ENCODE data around the gene MPC2.

Gene MPC2

DNA sequence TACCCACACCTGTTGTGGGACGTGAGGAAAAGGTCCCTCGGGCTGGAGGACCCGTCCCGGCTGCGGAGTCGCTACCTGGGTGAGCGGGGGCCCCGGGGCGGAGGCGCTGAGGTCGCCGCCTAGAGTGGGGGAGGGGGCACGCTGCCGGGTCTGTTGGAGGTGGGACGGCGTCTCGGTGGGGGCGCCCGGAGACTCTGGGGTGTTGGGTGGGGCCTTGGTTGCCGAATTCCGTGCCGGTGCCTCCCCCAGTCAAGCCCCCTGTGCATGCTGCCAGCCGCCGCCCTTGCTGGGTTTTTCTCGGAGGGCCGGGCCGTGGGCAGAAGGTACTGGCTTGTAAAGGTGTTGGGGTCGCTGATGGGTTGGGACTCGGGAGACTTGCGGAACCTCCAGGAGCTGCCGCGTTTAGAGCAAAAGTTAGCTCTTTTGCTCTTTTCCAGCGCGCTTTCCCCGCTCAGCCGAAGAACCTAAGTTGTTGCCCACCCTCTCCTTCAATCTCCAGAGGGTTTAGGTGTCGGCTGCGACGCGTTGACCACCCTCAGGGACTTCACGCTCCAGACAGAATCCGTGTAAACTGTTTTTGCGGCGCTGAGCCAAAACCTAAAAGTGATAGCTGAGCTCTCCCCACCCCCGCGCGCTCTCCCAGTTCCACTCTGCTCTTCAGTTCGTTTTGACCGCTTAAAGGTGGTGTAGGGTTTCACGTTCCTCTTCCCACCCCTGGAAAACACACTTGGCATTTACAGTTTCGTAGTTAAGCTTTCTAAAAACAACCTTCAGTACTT, at the start of gene MPC2:
Gene MPC2 (minus strand): TSS at position 143 of the 779 bp plus-strand sequence. CDS start 1,231 bp downstream, outside the sequence.
- DNase-seq, result peak; percentile 63

DNA sequence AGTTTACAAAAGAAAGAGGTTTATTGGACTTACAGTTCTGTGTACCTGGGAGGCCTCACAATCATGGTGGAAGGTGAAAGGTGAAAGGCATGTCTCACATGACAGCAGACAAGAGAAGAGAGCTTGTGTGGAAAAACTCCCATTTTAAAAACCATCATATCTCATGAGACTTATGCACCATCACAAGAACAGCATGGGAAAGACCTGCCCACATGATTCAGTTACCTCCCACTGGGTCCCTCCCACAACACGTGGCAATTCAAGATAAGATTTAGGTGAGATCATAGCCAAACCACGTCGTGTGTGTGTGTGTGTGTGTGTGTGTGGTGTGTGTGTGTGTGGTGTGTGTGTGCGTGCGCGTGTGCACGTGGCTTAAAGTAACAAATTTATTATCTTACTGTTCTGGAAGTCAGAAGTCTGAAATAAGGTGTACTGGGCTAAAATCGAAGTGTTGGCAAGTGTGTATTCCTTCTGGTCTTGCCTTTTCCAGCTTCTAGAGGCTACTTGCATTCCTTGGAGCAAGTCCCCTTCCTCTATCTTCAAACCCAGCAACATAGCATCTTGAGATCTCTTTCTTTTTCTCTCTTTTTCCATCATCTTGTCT, 48.1 kb upstream of the MPC2 start:
- DNase-seq, result peak; percentile 4

DNA sequence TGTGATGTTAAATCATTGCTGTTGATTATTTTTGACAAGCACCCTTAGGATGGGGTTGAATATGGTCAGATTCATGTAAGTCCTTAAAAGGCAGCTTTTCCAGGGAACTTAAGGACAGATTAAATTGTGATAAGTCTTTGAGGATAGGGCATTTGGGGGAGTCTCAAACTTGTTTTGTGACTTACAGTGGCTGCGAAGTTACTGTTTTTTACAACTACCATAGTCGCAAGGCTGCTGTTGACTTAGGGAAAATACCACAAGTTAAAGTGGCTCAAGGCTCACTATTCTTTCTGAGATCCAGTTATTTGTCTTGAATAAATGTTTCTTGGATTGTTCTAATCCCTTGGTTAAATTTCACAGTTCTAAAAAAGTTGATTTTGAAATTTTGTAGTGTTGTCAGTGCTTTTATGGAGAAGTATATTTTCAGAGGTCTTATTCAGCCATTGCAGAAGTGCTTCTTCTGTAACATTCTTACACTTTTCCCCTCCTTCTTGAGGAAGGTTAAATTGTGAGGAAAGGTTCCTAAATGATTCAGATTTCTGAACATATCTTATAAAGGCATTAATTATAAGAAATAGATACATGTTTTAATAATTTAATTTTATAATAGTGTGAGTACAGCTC, 47.0 kb upstream of the MPC2 start:
- no peak for DNase-seq

DNA sequence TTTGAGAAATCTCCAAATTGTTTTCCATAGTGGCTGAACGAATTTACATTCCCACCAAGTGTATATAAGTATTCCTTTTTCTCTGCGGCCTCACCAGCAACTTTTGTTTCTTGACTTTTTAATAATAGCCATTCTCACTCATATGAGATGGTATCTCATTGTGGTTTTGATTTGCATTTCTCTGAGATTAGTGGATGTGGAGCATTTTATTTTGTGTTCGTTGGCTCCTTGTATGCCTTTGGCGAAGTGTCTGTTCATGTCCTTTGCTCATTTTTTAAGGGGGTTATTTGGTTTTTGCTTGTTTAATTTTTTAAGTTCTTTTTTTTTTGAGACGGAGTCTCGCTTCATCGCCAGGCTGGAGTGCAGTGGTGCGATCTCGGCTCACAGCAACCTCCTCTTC, 45.1 kb upstream of the MPC2 start:
- no peak for DNase-seq

DNA sequence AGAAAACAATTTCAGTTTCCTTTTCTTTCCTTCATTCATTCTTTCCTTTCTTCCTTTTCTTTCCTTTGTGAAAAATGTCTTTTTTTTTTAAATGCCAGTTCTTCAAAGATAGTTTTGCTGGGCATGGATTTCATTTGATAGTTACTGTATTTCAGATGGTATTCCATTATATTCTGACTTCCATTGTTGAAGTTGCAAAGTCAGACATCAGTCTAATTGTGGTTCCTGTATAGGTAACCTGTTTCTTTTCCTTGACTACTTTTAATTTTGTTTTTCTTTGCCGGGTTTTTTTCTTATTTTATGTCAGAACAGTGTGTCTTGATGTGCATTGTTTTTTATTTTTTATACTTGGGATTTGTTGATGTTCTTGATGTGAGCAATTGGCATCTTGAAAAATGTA, 40.4 kb upstream of the MPC2 start:
- no peak for DNase-seq

DNA sequence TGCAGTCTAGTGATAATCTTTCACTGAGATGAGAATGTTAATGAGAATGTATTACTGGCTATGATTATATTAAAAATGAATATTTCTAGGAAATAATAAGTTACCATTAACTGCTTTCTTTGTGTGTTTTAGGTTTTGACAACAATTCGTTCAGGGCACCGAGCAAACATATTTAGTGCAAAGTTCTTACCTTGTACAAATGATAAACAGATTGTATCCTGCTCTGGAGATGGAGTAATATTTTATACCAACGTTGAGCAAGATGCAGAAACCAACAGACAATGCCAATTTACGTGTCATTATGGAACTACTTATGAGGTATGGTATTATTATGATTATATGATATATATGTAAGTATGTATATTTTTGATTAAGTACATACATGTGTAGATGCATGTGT, 37.8 kb upstream of the MPC2 start:
- no peak for DNase-seq

DNA sequence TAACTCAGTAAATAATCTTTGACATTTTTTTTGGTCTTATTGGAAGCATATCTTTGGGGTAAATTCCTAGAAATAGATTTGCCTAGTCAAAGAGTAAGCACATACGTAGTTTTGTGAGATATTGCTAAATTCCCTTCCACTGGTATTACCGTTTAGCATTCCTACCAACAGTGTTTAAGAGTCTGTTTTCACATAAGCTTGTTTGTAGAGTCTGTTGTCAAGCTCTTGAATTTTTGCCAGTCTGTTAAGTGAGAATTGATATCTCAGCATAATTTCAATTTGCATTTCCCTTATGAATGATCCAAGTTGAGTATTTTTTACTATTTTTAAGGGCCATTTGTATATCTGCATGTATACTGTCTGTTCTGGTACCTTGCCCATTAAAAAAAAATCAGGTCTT, 37.0 kb upstream of the MPC2 start:
- no peak for DNase-seq

DNA sequence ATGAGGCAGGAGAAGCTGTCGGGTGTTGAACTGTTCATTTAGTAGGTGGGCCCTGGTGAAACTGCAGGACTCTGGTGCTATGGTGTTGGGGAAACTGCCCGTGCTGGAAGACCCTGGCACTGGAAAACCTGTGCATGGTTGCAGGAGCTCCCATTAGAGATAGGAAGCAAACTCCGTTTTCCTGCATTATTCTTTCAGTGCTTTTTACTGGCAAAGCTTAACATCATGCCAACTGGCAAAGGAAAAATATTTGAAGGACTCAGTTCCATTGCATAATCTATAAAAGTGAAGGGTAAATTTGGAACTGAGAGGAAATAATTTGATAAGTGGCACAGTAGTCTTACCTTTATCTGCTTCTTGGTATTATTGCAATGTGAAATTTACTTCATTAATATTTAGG, 31.7 kb upstream of the MPC2 start:
- no peak for DNase-seq

DNA sequence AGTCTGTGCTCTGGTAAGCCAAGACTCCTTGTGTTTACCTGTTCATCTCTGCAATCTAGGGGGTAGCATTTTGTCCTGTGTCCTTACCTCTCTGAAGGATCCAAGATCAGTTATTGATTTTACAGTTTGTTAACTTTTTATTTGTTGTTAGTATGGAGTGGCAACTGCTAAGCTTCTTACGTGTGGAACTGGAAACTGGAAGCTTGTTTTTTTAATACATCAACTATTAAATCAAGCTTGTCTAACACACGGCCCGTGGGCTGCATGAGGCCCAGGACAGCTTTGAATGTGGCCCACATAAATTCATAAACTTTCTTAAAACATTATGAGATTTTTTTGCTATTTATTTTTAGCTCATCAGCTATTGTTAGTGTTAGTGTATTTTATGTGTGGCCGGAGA, 29.2 kb upstream of the MPC2 start:
- no peak for DNase-seq

DNA sequence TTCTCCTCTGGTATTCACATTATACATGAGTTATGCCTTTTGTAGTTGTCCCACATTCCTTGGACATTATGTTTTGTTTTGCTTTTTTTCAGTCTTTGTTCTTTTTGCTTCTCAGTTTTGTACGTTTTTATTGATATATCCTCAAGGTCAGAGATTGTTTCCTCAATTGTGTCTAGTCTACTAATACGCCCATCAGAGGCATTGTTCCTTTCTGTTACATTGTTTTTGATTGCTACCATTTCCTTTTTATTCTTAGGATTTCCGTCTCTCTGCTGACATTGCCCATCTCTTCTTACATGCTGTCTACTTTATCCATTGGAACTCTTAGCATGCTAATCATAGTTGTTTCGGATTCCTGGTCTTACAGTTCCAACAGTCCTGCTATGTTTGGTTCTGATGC, 27.8 kb upstream of the MPC2 start:
- no peak for DNase-seq

DNA sequence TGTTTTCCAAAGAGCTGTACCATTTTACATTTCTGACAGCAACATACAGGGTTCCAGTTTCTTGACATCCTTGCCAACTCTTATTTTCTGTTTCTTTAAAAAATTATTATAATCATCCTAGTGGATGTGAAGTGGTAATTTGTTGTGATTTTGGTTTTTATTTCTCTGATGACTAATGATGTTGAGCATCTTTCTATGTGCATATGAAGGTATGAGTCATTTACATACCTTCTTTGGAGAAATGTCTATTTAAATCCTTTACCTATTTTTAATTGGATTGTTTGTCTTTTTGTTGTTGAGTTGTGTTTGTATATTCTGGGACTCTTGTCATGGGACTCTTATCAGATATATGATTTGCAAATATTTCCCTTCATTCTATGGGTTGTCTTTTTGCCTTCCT, 20.8 kb upstream of the MPC2 start:
- no peak for DNase-seq

DNA sequence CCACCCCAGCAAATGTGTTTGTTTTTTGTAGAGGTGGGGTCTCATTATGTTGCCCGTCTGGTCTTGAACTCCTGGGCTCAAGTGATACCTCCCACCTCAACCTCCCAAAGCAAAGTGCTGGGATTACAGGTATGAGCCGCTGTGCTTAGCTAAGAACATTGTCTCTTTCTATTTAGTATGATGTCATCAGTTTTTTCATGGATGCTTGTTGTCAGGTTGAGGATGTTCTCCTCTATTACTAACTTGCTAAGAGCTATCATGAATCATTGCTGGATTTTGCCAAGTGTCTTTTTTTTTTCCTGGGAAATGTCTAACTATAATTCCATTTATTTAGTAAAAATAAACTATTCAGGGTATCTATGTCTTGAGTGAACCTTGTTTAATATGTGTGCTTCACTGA, 19.0 kb upstream of the MPC2 start:
- DNase-seq, result no peak

DNA sequence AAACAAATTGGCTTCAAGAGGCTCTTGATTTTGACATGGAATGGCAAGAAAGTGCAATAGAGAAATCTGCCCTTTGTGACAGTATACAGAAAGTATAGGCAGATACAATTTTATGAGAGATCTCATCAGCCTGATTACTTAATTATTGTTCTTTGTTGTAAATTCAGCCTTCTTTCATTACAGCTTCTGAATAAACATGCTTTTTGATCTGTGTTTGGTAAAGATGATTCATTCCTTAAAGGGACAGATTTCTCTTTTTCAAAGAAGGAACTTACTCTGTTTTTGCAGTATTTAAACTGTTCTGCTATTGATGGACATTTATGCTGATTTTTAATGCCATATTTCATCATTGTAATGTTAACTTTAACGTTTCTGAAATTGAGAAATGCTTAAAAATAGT, 13.7 kb upstream of the MPC2 start:
- DNase-seq, result no peak

DNA sequence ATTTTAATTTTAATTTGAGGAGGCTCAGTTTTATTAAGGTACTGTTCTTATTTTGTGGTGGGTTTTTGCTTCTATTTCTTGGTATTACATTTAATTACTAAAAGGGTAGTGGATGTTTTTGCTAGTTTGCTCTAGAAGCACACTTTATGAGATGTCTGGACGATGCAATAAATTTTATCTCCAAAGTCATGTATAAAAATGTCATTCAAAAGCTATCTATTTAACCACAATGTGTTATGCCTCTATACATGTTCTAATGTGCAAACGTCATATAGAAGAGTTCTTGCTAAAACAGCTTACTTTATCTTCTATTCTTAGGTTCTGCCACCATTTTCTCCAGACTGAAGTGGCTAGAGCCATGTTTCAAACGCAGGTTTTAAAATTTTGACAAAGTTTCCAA, 12.9 kb upstream of the MPC2 start:
- no peak for DNase-seq

DNA sequence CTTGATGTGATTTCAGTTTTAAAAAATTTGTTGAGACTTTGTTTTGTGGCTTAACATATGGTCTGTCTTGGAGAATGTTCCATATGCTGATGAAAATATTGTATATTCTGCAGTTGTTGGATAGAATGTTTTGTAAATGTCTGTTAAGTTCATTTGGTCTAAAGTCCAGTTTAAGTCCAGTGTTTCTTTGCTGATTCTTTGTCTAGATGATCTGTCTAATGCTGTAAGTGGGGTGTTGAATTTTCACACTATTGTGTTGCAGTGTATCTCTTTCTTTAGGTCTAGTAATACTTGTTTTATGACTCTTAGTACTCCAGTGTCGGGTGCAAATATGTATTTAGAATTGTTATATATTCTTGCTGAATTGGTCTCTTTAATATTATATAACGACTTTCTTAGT, 10.9 kb upstream of the MPC2 start:
- DNase-seq, result no peak

DNA sequence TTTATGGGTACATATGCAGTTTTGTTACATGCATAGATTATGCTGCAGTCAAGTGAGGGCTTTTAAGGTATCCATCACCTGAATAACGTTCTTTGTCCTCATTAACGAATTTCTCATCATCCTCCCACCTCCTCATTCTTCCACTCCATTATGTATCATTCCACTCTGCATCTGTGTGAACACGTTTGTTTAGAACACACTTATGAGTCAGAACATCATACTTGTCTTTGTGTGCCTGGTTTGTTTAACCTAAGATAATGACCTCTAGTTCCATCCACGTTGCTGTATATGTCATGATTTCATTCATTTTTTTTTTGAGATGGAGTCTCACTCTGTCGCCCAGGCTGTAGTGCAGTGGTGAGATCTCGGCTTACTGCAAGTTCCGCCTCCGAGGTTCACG, 6.7 kb upstream of the MPC2 start:
- no peak for DNase-seq

DNA sequence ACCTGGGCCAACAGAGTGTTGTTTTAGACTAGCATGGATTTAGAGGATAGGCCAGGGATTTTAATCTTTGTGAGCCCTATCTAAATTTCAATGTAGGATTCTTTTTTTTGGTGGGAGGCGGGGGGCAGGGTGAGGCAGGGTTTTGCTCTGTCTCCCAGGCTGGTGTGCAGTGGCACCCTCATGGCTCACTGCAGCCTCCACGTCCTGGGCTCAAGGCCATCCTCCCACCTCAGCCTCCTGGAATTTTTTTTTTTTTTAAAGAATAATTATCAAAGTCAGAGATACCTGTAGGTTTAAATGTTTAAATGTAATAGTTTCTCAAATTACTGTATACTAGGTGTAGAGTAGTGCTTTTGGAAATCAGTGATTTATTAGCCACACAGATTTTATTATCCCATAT, 3.4 kb upstream of the MPC2 start:
- DNase-seq, result no peak

DNA sequence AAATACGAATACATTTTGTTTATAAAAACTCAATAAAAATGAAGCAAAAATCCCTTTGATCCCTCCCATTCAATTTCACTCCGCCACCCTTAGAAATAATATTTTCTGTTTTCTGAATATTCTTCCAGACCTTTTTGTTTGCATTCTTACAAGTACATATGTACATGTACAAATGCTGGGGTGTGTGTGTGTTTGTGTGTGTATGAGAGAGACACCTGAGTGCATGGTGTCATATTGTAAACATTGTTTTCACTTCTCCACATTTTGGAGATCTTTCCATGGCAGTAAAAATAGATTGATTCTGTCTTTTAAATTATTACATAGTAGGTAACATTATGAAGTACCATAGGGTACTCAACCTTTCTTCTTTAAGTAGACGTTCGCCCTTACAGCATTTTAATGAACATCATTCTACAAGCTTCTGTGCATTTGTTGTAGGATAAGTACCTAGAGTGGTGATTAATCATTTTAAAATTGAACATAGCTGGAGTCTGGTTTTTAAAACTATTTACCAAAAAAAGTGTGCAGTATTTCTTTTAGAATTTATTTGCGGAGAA, 1.3 kb upstream of the MPC2 start:
- no peak for DNase-seq

DNA sequence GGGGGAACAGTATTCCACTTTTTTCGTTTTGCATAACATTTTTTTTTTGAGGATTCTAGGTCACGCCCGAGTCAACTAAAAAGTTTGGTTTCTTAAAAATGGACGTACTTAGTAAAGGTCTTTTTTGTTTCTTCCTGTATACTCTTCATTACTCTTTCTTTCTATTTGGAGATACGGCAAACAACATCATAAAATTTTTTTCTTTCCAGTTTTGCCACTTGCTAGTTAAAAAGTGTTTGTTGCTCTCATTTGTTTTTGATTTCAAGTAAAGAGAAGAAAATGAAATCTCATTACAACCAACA, 788 bp upstream of the MPC2 start:
- DNase-seq, result no peak

DNA sequence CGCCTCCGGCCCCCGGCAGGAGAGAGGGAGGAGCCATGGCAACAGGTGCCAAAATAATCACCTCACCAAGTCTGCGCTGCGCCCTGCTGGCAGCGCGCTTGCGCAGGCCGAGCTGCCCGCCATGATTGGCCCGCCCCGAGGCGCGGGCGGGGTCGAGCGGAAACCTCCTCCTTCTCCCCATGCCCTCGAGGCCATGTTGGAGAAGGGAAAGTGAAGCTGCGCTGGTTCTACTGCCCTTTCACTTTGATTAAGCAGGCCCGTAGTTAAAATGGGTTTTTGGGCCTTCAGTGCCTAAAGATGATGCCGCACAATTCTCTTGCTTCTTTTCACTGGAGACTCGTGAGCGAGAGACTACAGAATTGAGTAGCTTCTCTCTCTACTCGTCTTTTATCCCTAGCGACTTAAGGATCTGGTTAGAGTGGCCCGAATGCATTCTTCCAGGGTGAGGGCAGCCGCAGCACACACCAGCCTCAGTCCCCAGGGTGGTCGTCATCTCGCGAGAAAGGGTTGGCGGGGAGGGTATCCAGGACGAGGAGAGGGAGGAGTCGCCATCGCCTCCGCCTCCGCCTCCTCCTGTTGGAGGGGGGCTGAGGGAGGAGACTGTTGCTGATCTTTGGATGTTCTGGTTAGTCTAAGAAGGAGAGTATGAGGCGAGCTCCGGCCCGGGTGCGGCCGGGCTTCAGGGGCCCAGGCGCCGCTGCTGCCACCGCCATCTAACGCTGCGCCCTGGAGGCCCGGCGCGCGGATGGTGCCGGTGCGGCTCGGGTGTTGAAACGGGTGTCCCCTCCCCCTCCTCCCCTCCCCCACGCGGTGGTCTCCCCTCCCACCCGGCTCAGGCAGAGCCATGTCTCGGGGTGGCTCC, 573 bp downstream of the MPC2 start, which contains the start of gene DCAF6:
Gene DCAF6 (plus strand): TSS at position 616 of the 862 bp plus-strand sequence. CDS start 229 bp downstream, at position 845.
- peak; percentile 97 for DNase-seq

DNA sequence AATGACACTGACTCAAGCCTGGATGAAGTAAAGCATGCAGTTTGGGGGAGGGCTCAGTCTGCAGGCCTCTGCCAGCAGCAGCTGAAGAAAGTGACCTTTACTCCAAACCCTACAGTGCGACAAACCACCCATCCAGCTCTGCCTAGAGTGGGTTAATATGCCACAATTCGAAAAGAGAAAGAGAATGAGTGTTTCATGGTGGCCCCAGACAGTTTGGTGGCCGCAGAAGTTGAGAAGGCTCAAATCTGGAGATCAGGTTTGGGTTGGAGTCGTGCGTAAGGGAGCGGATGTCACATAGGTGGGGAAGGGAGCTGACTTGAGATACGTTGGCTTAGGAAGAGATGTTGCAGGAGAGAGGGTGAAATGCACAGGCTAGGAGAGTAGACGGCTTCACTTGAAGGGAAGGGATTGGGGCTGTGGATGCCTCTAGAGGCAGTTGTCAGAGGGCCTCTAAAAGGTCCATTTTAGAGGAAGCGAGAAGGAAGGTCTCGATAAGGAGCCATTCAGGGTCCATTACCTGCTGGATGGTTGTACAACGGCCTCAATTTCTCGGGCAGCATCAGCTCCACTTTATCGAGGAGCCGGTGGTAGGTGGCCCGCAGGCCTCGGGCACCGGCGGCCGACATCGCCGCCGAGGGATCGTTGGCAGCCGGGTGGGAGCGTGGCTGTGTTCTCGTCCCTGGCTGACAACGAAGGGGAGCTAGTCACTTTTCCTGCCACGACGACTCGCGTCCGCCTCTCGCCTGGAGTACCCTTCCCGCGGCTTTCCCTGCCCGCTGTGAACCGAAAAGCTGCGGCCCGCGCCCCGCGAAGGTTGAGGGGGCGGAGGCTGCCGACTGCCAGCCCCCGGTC, 1.4 kb downstream of the MPC2 start:
- peak; percentile 36 for DNase-seq

Measured in stimulated activated CD4-positive, alpha-beta T cell treated with anti-CD3 and anti-CD28 coated beads, Interleukin-4, amount 100 ng/mL, for 24 hours (primary cell).